HG03135 (cell line): ENCODE measurements around the gene STRBP.
"Not testable (repeated sequence)": the region's sequence is repeated elsewhere in the genome, so short reads cannot be mapped to it uniquely, and the experiment has no call there.

Experiments
- ATAC-seq: cut with Tn5 transposase; IDR thresholded peaks from one replicate; pipeline ENCODE4 v1.9.1; 2021; ENCODE audit warnings: mild to moderate bottlenecking, moderate library complexity; ENCODE audit not compliant: unreplicated experiment

Gene STRBP

DNA sequence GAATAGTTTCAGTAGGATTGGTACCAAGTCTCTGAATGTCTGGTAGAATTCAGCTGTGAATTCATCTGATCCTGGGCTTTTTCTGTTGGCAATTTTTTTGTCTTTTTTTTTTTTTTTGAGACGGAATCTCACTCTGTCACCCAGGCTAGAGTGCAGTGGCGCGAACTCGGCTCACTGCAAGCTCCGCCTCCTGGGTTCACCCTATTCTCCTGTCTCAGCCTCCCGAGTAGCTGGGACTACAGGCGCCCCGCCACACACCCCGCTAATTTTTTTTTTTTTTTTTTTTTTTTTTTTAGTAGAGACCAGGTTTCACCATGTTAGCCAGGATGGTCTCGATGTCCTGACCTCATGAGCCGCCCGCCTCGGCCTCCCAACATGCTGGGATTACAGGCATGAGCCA, 67.9 kb downstream of the STRBP start:
- ATAC-seq: not testable (repeated sequence)

DNA sequence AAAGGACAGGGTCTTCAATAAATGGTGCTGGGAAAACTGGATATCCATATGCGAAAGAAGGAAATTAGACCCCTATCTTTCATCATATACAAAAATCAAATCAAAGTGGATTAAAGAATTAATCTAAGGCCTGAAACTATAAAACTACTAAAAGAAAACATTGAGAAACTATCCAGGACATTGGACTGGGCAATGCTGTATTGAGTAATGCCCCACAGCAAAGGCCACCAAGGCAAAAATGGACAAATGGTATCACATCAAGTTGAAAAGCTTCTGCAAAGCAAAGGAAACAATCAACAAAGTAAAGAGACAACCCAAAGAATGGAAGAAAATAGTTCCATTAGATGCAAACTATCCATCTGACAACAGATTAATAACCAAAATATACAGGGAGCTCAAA, 72.3 kb downstream of the STRBP start:
- ATAC-seq: no peak

DNA sequence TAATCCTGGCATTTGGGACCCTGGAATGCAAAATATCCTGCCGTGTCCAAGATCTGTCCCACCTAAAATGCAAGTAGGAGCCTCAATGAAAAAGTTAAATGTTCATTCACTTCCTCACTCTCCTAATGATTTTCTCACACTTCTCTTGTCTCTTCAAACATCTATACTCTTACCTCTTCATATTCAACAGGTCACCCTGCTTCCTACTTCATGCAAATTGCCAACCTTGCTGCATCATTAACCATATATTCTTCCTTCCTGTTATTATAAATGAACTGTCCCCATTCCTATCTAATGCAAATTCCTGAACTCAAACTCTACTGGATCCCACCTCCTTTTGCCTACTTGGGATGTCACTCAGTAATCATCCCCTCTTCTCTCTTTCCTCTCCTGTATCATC, 74.4 kb downstream of the STRBP start:
- ATAC-seq: no peak

DNA sequence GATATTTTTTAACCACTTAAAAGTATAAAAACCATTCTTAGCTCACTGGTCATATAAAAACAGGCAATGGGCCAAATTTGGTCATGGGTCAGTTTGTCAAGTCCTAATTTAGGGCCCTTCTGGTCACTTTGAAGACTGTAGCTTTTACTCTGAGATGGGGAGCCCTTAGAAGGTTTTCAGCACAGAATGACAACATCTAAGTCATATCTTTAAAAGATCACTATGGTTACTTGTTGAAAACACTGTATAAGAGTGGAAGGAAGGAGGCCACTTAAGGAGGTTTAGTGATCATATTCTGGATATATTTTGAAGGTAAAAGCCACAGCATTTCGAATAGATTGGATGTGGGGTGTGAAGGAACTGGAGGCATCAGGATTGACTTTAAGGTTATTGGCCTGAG, 76.7 kb downstream of the STRBP start:
- ATAC-seq: no peak

DNA sequence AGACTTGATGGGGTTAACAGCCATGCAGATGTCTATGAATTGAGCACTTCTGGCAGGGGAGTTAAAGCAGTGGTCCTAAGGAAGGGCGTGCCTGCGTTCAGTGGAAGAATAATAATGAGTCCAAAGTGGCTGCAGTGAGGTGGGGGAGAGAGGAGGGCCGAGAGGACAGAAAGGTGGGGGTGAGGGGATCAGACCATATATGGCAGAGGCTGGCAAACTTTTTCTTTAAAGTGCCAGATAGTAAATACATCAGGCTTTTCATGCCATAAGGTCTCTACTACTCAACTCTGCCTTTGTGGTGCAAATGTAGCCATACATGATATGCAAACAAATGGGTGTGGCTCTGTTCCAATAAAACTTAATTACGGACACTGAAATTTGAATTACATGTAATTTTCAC, 77.1 kb downstream of the STRBP start:
- no peak for ATAC-seq

DNA sequence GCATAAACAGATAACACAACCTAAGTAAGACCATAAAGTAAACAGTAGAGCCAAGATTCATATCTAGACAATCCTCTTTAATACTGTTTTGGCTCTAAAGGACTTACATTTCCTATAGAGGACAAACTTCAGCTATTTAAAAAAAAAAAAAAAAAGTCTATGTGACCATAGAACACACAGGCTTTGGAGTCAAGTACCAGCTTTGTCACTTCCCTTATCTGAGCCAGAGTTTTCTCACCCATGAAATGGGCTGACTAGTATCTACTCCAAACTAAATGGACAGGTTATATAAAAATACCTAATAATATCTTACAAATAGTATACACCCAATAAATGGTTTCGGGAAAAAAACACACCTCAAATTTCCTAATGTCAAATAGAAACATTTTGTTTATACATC, 81.3 kb downstream of the STRBP start:
- no peak for ATAC-seq

DNA sequence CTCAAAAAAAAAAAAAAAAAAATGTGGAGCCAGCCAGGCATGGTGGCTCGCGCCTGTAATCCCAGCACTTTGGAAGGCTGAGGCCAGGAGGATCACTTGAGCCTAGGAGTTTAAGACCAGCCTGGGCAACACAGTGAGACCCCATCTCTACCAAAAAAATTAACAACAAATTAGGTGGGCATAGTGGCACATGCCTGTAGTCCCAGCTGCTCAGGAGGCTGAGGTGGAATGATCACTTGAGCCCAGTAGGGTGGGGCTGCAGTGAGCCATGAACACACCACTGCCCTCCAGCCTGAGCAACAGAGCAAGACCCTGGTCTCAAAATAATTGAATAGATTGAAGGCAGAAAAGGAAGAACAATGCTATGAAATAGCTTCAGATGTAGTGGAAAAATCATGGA, 82.4 kb downstream of the STRBP start:
- not testable (repeated sequence) for ATAC-seq

DNA sequence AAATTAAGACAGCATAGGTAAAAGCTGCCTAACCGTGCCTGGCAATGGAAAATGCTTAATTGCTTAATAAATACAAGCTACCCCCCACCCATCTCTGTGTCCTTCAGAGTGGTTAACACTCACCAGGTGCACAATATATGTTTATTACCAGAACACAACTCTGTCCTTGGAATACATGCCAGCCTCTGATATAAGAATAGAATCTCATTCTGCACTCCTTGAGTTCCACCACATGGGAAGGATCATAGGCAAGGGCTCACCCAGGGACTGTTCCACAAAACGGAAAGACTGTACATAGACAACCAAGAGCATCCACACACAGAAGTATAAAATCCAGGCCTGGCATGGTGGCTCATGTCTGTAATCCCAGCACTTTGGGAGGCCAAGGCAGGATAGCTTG, 91.4 kb downstream of the STRBP start:
- no peak for ATAC-seq

DNA sequence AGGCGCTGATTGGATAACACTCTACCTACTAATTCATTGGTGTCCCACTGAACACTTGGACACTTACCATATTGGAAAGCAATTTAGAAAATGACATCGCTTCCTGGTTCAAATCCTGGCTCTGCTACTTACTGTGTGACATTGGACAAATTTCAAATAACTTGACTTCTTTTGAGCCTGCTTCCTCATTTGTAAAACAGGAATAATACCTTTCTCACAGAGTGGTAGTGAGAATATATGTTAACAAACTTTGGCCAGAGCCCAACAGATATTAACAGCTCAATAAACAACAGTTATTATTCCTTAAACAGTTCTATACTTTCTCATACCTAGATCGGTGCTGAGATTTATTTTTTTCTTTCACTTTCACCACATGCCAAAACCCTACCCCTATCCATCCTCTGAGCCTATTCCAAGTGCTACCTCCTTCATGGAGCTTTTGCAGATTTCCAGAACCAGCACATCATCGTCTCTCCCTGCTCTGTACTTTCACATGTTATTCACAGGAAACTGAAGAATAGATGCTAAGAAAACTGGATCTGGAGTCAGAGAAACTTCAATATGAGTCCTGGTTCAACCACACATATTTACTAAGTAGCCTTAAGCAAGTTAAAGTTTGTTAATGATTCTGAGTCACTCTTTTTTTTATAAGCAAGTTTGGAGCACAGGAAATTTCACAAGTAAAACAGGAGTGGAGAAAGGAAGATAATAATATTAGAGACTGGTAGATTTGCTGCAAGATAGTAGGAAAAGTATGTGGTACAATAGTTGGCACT, 92.3 kb downstream of the STRBP start:
- ATAC-seq: no peak

DNA sequence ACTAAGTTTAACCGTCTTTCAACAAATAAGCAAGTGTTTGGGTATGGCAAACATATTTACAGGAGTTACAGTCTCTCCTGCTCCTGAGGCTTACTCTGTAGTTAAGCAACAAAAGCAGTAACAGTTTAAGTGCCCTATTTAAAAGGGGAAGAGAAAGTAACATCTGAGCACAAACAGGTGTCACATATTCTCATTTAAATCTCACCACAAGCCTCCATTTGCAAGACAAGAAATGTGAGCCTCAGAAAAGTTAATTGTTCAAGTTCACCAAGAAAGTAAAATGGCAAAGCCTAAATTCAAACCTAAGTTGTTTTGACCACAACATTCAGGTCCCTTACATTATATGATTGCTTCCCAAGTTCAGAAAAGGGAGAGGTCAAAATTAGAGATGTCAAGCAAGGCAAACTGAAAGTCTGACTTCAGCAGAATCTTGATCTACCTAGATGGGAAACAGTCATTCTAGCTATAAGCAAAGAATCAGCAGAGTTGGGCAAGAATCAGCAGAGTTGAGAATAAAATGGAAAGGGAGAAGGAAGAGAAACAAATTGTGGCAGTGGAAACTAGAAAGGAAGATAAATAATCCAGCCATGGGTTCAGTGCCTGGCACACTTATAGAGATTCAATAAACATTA, 93.4 kb downstream of the STRBP start:
- ATAC-seq: peak; percentile 87

DNA sequence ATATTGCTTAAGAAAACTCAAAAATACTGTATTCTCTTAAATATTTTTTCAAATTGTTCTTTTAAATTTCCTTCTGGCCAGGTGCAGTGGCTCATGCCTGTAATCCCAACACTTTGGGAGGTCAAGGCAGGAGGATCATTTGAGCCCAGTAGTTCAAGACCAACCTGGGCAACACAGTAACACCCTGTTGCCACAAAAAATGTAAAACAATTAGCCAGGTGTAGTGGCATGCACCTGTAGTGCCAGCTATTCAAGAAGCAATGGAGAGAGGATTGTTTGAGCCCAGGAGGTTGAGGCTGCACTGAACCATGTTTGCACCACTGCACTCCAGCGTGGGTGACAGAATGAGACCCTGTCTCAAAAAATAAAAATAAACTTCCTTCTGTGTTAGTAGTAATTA, 94.3 kb downstream of the STRBP start:
- no peak for ATAC-seq

DNA sequence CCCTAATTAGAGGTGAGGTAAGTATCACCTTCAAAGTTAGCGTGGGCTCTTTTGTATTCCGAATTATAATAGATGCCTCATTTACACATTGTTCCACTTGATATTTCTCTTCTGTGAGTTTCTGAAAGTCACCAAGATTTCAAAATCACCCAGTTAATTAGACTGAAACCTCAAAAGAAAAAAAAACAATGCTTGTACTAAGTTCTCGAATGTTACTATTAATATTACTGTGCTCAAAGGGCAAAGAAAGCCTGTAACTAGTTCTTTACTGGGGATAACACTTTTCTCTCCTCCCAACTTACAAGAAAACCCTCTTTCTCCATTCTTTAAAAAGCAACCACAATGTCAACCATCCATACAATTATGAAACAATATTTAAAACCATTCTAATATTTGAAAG, 98.5 kb downstream of the STRBP start:
- ATAC-seq: no peak

DNA sequence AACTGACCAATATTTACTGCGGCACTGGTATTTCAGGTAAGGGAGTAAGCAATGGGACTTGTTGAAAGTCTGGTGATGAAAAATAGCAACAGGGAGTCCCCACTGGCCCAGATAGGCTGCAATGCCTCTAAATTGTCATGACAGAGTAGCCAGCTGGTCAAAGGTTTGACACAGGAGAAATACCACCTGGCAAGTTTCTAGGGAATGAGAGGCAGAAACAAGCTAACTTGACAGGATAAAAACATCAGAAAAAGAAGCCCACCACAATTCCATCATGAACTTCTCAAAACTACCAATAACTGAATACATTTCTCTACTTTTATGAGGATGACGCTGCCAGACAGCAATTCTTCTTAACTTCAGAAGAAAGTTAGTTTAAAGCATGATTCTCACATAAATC, 99.8 kb downstream of the STRBP start:
- no peak for ATAC-seq

DNA sequence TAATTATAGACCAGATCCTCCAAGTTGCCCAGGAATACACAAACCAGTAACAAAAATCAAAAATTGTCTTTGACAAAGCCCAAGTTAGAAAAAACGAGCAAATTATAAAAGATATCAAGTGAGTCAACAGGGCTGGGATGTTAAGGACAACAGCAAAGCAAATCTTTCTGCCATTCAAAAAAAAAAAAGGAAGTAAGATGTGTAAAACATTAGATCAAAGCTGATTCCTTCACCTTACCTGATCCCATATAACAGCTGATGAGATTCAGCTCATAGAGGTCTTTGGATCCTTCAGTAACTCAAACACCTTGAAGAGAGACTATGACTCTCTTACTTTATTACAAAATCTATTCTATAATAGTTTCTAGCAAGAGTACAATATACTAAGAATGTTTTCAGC, 100.9 kb downstream of the STRBP start:
- no peak for ATAC-seq

DNA sequence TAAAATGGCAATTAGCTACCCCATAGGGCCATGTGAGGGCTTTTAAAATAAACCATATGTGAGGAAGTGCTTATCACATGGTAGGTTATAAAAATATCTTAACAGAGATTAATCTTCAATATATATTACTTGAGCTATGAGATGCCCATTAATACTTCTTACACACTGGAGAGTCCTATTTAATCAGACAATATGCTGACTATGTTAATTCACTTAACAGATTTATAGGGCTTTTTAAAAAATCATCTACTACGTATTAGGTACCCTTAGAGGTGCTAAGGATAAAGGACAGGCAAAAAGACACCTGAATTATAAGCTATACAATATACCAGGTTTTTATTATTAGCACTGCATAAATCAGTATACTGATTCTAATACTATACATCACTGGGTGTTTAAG, 102.6 kb downstream of the STRBP start:
- ATAC-seq: no peak

DNA sequence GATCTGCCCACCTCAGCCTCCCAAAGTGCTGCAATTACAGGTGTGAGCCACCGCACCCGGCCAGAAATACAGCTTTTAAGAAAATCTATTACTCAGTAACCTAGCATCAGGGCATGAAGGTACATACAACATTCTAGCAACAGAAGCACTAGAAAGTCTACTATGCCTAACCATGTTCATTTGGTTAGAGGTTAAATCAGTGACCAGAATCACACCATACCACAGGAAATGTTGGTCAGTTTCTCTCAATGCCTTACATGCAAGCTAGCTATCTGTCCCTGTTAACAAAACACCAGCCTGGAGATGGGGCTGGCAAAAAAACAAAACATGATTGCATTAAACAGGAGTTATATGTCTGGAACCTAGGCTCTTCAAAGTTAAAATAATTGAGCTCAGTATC, 104.1 kb downstream of the STRBP start:
- ATAC-seq: peak; percentile 71

DNA sequence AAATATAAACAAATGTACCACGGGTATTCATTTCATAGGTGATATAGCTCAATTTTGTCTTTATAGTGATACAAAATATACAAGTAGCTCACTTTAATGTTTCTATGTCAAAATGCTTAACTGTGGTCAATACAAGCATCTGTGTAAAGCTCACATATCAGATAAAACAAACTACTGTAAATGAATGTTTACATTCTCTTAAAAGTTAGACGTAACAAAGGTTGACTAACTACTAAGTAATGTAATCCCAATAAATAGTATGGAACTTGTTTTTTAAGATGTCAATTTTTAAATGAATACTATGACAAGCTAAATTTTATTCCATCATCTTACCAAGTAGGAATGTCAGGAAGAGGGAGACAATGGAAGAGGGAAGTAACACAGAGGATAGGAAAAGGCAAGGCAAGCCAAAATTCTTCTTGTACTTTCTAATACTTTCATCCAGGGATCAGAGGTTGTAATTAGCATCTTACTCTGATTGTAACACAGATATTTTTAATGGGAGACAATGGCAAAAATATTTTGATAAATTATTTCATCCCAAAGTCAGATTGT, 105.5 kb downstream of the STRBP start:
- ATAC-seq: no peak

DNA sequence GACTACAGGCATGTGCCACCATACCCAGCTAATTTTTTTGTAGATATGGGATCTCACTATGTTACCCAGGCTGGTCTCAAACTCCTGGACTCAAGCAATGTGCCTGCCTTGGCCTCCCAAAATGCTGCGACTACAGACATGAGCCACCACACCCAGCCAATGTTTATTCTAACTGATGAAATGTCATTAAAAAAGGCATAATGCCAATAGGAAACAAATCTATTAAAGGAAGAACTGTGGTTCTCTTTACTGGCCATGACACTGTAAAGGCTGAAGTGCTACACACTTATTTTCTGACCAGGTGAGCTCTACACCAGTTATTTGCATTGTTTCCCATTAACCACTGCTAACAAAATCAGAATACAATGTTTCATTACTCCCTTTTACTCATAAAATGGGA, 106.0 kb downstream of the STRBP start:
- no peak for ATAC-seq

DNA sequence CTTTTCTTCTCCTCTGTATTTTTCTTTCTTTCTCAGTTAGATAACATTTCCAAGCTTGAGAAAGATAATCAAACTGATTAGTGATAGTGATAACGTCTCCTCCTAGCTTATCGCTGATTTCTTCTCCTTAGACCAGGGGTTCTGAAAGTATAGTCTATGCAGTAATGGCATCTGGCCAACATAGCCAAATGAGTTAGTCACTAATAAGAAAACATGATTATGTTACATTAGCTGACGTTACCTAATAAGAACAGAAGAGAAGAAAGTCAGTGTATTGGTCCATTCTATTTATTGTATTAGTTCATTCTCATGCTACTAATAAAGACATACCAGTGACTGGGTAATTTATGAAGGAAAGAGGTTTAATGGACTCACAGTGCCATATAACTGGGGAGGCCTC, 111.2 kb downstream of the STRBP start:
- no peak for ATAC-seq

DNA sequence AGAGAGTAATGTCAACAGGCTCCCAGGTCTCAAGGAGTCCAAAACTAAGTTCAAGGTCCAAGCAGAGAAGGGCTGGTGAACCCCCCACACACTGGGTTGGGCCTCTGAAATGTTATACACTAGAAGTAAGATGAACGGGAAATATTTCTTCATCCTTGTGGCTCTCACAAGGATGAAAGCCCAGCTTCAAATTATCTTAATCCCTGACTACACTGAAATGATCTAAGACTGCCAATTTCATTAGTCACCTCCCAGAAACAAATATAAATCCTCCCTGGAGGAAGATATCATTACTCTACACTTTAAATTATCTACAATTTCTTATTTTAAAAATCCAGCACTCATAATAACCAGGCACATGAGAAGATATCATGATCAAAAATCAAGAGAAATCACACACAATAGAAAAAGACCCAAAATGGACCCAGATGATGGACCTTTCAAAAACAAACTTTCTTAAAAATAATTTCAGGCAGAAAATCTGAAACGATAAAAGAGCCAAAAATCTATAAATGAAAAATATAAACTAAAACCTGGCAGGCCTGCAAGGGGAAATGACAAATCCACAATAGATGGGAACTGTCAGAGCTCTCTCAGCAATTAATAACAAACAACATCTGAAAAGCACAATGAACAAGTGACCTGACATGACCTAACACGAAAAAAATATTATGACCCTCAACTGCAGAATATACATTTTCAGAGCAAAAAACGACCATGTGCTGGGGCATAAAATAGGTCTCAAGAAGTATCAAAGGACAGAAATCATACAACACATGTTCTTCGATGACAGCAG, 117.5 kb downstream of the STRBP start:
- ATAC-seq: no peak

DNA sequence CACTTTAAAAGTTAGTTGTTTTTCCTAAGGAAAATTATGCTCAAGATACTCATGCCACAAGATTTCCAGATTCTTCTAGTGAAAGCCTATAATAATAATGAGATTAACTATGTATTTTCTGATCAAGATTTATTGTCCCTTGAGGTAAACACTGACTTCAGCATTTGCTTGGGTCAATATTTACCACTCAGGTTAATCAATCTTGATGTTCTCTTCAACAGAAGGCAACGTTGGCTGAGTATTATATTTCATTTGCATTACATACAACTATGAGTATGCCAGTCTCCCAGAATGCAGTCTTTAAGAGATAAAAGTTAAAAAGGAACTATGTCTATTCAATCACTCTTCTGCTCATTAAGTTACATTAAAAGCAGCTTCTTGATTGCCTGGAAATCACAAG, 119.3 kb downstream of the STRBP start:
- no peak for ATAC-seq

DNA sequence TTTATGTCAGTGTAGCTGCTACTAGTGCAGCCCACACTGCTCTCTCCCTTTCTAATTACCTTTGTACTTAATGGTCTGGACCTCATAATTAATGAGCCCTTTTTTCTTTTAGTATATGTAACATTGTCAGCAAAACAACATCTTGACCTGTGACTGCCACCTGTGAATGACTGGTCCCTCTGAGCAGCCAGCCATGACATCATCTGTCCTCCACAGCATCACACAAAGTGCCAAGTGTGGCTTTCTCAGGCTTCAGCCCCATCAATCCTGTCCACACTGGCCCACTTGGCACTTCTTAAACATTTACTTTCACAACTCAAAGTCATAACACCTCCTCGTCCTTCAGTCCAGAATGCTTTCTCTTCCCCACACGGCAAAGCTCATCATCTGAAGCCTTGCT, 130.2 kb downstream of the STRBP start:
- no peak for ATAC-seq
